GM21529 (cell line): ENCODE data around the gene FAM216A.
"Not testable (repeated sequence)": the region's sequence is repeated elsewhere in the genome, so short reads cannot be mapped to it uniquely, and the experiment has no call there.

Experiments
- ATAC-seq: cut with Tn5 transposase; IDR thresholded peaks from one replicate; pipeline ENCODE4 v1.9.1; 2021; ENCODE audit not compliant: unreplicated experiment

The FAM216A gene

GRCh38 chr12:110498984-110499706 lies 30.5 kb downstream of the FAM216A start:
- no peak for ATAC-seq

GRCh38 chr12:110501399-110501751 lies 32.7 kb downstream of the FAM216A start:
- ATAC-seq = peak; percentile 23

GRCh38 chr12:110501752-110502738 lies 33.4 kb downstream of the FAM216A start, which contains the start of the genes RAD9B and VPS29:
RAD9B (plus strand) TSS chr12:110502331; CDS start chr12:110502338, 7 bp downstream.
VPS29 (minus strand) TSS chr12:110502111; CDS start chr12:110502051, 60 bp downstream.
- peak; percentile 91 for ATAC-seq

- ATAC-seq = no peak
Measured at GRCh38 chr12:110503432-110503831, 34.8 kb downstream of the FAM216A start.

DNA sequence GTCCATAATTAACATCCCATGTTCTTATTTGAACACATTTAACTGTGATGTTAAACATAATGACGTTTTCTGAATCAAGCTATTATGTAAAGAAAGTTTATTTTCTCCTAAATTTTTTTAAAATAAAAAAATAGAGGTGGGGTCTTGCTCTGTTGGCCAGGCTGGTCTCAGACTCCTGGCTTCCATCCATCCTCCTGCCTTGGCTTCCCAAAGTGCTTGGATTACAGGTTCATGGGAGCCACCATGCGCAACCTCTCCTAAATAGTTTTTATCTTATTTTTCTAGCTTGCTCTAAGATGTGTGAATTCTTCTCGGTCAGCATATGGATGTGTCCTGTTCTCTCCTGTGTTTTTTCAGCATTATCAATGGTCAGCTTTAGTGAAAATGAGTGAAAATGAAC lies 36.7 kb downstream of the FAM216A start:
- no peak for ATAC-seq

DNA sequence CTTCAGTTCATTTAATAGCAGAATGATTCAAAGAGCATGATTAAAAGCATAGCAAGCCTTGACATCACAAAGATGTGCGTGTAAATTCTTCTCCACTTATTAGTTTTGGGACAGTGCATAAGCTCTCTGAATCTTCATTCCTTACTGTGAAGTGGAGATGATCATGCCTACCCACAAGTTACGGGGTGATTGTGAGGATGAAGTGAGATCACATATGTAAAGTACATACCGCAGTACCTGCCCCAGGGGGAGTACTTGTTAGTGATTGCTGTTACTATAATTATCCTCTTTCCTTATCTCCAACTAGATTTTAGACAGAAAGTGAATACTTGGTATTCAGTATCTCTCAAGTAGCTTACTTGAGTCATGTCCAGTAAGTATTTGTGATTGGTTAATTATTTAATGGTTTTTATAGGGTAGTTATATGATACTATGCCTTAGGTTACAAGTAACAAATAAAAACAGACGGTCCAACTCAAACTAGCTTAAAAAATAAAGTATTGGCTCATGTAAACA lies 39.5 kb downstream of the FAM216A start:
- no peak for ATAC-seq

GRCh38 chr12:110513842-110514241 lies 45.2 kb downstream of the FAM216A start:
- no peak for ATAC-seq

- ATAC-seq = no peak
Measured at GRCh38 chr12:110514363-110514762, 45.7 kb downstream of the FAM216A start.

DNA sequence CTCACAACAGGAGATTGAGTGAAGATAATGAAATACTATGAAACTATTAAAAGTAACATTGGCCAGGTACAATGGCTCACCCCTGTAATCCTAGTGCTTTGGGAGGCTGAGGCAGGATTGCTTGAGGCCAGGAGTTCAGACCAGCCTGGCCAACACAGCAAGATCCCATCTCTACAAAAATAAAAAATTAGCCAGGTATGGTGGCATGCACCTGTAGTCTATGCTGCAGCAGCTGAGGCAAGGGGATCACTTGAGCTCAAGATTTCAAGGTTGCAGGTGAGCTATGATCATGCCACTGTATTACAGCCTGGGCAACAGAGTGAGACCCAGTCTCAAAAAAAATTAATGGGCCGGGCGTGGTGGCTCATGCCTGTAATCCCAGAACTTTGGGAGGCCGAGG lies 48.4 kb downstream of the FAM216A start:
- no peak for ATAC-seq

GRCh38 chr12:110518014-110518413 lies 49.4 kb downstream of the FAM216A start:
- not testable (repeated sequence) for ATAC-seq

DNA sequence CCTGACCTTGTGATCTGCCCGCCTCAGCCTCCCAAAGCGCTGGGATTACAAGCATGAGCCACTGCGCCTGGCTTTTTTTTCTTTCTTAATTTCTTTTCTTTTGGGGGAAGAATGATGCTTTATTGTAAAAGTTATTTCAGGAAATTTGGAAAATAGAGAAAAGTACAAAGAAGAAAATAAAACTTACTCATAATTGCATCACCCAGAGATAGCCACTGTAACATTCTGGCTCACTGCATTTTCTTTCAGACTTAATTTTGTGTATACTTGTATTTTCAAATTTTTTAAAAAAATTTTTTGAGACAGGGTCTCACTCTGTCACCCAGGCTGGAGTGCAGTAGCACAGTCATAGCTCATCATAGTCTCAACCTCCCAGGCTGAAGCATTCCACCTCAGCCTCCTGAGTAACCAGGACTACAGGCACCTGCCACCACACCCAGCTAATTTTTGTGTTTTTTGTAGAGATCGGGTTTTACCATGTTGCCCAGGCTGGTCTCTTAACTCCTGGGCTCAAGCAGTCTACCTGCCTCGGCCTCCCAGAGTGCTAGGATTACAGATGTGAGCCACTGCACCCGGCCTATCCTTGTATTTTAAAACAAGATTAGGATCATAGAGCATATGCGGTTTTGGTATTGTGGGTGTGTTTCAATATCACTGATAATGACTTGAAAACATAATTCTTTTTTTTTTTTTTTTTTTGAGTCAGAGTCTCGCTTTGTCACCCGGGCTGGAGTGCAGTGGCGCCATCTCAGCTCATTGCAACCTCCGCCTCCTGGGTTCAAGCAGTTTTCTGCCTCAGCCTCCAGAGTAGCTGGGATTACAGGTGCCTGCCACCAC lies 52.4 kb downstream of the FAM216A start:
- not testable (repeated sequence) for ATAC-seq

- ATAC-seq = no peak
Measured at GRCh38 chr12:110528277-110528839, 59.7 kb downstream of the FAM216A start.

GRCh38 chr12:110530511-110530910 lies 61.9 kb downstream of the FAM216A start:
- no peak for ATAC-seq

DNA sequence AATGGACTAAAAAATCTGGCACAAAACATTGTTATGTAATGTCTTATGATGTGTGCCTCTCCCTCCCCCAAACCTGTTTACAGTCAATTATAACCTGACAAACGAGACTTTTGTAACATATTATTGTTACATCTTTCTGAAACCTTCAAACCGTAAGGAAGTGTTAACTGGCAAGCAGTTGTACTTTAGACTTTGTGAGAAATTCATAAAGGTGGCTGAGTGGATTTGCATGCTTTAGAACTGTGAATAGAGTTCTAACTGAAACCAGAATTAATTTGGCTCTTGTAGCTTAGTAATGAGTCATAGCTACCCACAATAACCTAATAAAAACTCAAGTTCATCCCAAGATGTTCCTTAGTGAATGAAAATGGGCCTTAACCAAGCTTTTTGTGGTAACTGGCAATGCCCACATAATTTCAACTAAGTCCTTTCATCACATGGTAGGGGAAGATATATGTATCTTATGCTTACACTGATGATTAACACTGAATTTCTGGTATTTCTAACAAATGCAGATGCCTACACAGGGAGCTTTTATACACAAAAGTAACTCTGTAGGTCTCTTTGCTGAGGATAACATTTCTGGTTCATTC lies 63.2 kb downstream of the FAM216A start:
- peak; percentile 83 for ATAC-seq

DNA sequence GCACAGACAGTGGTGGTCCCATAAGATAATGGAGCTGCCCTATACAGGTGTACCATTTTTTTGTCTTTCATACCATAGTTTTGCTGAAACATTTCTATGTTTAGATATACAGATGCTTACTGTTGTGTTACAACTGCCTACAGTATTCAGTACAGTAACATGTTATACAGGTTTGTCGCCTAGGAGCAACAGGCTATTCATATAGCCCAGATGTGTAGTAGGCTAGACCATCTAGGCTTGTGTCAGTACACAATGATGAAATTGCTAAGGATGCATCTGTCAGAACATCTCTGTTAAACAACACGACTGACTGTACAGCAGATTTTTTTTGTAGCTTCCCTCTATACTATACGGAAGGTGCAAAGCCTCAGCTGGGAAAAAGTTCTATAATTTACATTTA lies 64.0 kb downstream of the FAM216A start:
- ATAC-seq = no peak

- no peak for ATAC-seq
Measured at GRCh38 chr12:110533607-110534006, 65.0 kb downstream of the FAM216A start.

- no peak for ATAC-seq
Measured at GRCh38 chr12:110534811-110535210, 66.2 kb downstream of the FAM216A start.

GRCh38 chr12:110536834-110537604 lies 68.4 kb downstream of the FAM216A start:
- ATAC-seq = no peak
